Astrocyte of the spinal cord (primary cell): ENCODE measurements around the gene SH2B3.

Experiments
- DNase-seq: peaks from one replicate; pipeline ENCODE4 v3.0.0; 2011; ENCODE audit warnings: low read depth, low spot score
- H3K4me3 ChIP-seq: 2 replicates; pipeline ENCODE4 v1.5.1; 2011; ENCODE audit warnings: low read depth, mild to moderate bottlenecking, low read length, moderate library complexity
- in situ Hi-C: cut with HindIII; loops from 2 replicates; pipeline ENCODE4 v1.10.0; 2017; ENCODE audit warnings: low sequenced_read_pairs
- TF ChIP-seq, protein P1 (sequence below): IDR thresholded peaks from 2 replicates; pipeline ENCODE4 v1.5.1; 2012; ENCODE audit warnings: low read depth, mild to moderate bottlenecking, low read length, inconsistent platforms

SH2B3 gene

DNA sequence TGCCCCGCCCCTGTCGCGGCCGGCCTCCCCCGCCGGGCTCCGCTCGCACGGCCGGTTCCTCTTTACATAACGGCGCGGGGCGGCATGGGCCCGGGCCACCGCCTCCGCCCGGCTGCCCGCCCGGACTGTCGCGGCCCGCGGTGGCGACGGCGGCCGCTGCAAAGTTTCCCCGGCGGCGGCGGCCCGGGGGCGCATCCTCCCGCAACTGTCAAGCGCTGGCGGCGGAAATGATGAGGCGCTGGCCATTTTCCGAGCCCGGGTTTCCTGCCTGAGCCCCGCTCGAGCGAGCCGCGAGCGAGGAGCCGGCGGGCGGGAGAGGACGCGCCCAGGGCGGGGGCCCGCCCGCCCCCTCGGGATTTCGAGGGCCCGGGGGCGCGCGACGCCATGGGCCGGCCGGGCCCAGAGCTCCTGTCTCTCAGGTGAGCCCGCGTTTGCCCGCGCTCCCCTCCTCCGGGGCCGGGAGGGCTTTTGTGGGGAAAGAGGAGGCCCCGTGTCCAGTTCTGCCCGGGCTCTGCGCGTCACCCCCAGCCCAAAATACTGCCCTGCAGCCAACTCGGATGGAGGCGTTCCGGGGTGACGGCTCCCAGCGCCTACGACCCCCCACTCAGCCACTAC, at the start of gene SH2B3:
SH2B3 (plus strand) TSS at position 65 of the 615 bp plus-strand sequence. CDS start 12,223 bp downstream, outside the sequence.
- H3K4me3 ChIP-seq, result peak within 1 kb of the TSS; percentile 96
- TF ChIP-seq, protein P1, sequence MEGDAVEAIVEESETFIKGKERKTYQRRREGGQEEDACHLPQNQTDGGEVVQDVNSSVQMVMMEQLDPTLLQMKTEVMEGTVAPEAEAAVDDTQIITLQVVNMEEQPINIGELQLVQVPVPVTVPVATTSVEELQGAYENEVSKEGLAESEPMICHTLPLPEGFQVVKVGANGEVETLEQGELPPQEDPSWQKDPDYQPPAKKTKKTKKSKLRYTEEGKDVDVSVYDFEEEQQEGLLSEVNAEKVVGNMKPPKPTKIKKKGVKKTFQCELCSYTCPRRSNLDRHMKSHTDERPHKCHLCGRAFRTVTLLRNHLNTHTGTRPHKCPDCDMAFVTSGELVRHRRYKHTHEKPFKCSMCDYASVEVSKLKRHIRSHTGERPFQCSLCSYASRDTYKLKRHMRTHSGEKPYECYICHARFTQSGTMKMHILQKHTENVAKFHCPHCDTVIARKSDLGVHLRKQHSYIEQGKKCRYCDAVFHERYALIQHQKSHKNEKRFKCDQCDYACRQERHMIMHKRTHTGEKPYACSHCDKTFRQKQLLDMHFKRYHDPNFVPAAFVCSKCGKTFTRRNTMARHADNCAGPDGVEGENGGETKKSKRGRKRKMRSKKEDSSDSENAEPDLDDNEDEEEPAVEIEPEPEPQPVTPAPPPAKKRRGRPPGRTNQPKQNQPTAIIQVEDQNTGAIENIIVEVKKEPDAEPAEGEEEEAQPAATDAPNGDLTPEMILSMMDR, result no peak
- in situ Hi-C loops, result no loop called here
- no peak for DNase-seq

DNA sequence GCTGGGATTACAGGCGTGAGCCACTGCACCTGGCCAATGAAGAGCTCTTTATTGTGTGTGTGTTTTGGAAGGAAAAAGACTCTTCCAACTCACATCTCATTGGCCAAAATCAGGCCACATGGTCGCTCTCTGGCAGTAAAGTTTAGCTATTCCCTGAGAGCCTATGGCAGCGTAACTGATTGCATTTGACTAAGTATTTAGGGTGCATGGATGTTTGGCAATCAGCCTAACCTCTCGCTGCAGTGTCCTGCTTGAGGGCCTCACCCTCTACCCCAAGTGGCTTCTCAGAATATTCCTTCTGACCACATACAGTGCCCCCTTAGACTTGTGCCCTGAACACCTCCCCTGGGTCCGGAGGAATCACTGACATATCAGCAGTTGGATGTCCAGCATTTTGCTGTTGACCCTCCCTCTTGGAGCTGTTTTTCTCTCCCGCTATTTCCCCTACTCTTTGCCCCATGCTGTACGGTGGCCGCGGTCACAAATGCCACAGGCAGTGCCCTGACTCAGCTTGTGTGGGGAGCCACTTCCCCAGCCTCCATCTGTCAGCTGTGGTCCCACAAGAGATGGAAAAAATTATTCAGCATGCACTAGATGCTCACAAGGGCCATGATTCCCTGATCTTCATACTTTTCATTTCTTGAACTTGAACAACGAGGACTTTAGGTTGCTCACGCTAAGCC, 46.4 kb upstream of the SH2B3 start:
- in situ Hi-C loops, result no loop called here
- TF ChIP-seq, protein P1, result no peak
- DNase-seq, result no peak
- no peak overlapping the region for H3K4me3 ChIP-seq

DNA sequence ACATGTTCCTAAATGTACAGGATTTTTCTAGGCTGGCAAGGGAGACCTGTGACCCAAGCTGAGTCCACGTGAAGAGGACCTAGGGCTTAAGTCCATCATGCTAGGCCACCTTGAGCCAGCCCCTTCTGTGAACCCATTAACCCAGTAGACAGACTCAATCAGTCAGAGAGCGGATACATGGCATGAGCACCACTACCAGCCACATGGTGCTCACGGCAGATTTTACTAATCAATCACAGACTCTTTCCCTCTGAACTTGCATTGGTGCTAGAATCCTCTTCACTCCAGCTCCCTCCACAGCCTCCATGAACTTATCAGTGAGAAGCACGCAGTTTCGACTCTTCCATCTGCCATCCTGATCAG, 45.8 kb upstream of the SH2B3 start:
- in situ Hi-C loops, result no loop called here
- TF ChIP-seq, protein P1, result no peak
- H3K4me3 ChIP-seq, result no peak overlapping the region
- no peak for DNase-seq

DNA sequence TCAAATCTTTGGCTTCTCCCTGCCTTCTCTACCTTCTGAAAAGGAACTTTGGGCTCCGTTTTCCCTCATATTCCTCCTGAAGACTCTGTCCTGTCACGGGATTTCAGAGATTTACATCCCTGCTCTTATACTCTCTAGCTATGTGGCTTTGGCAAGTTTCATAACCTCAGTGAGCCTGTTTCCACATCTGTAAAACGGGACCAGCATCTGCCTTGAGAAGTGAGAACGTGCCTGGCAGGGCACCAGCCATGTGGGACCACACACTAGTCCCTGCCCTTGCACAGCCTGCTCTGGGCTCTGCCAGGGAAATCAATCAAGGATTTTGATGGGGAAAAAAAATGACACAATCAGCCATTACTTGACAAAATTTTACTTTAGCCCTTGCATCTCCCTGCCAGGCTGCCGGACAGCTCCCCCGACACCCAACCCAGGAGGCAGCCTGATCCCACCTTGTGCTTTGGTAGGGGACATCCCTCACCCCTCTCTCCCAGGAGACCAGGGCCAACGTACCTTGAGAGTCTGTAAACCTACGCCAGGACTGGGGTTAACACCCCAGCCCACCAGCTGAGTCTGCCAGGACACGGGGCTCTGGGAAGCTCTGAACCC, 45.3 kb upstream of the SH2B3 start:
- no peak overlapping the region for H3K4me3 ChIP-seq
- no peak for DNase-seq
- TF ChIP-seq, protein P1, result no peak
- in situ Hi-C loops, result no loop called here

- DNase-seq, result no peak
- TF ChIP-seq, protein P1, result no peak
- H3K4me3 ChIP-seq, result no peak overlapping the region
- in situ Hi-C loops, result no loop called here
Measured at GRCh38 chr12:111361073-111361716, 44.5 kb upstream of the SH2B3 start.

- no peak for DNase-seq
- TF ChIP-seq, protein P1, result no peak
- no peak overlapping the region for H3K4me3 ChIP-seq
- in situ Hi-C loops, result no loop called here
Measured at GRCh38 chr12:111361717-111362576, 43.8 kb upstream of the SH2B3 start.
